ENCODE data around the gene VILL.
A peak's percentile ranks its signal among the peaks of the same experiment; 100 is the strongest.

The VILL gene

DNA sequence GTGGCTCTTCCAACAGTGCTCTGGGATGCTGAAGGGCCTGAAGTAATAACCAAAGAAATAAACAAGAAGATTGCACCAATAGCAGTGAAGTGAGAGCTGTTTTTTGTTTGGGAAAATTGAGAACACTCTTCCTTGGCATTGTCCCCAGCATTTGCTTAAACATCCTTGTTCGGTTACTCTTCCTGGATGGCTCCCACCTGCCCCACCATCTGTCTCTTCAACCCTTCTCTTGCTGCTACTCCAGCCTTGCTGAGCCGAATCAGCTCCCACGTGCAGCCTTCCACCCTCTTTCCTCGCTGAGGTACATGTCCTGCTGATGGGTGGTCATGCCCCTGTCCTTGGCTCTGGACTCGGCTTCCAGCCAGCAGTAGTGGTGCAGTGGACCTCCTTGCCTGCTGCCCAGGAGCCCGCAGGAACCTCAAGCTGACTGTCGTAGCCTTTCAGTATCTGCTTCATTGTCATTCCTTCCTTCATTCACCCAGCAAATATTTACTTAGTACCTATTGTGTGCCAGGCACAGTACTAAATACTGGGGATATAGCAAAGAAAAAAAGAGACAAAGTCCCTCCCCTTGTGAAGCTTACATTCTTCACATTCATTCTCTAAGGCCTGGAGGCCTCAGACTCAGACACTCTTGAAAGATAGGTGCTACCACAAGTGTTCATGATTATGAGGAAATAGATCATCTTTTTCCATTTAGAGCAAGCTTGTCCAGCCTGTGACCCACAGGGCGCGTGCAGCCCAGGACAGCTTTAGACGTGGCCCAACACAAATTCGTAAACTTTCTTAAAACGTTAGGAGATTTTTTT, 17.1 kb upstream of the VILL start:
- no peak for TF ChIP-seq CTCF (IDR thresholded peaks at IDR 0.05; ENCODE audit: borderline replicate concordance, control extremely low read depth, extremely low read depth, insufficient read depth, missing control alignments)
- in situ Hi-C loops (cut with MboI; ENCODE audit: low sequenced_read_pairs, unreplicated experiment) = loop anchor here (10.0 kb wide), 1 partner anchor 119 kb away; no protein-coding TSS in a partner anchor
- DNase-seq (ENCODE audit: low spot score) = no peak

GRCh38 chr3:37974121-37975083, 16.2 kb upstream of the VILL start:
- peak; percentile 82 for DNase-seq (ENCODE audit: low spot score)
- in situ Hi-C loops (cut with MboI; ENCODE audit: low sequenced_read_pairs, unreplicated experiment) = loop anchor here (10.0 kb wide), 1 partner anchor 120 kb away; no protein-coding TSS in a partner anchor
- TF ChIP-seq CTCF (IDR thresholded peaks at IDR 0.05; ENCODE audit: borderline replicate concordance, control extremely low read depth, extremely low read depth, insufficient read depth, missing control alignments) = peak; percentile 92

DNA sequence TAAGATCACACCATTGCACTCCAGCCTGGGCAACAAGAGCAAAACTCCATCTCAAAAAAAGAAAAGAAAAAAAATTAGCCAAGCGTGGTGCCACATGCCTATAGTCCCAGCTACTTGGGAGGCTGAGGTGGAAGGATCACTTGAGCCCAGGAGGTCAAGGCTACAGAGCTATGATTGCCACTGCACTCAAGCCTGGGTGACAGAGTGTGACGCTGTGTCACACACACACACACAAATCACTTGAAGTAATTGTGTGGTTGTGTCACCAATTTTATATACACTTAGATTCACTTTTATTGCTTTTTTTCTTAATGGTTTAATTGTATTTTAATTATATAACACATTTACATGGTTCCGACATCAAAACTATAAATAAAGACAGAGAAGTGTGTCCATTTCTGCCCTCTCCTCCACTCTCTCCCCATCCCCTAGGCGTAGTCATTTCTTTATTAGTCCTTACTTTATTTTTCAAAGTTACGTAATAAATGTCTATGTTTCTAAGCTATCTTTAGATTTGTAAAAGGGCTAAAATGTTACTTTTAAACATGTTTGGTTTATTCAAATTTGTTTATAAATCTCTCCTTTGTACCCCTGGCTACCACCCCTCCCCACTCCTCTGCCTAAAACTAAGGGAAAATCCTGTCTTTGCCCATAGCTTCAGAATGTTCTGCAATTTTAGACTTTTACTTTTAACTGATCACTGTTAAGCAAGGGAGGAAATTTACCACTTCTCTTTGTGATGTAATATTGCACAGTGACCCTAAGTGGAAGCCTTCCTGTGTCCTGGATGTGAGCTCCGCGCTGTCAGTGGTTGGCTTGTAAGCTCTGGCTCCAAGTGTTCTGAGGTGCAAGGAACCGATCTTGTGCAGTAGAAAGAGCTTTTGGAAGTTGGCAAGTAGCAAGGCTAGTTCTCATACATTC, 10.8 kb upstream of the VILL start:
- TF ChIP-seq CTCF (IDR thresholded peaks at IDR 0.05; ENCODE audit: borderline replicate concordance, control extremely low read depth, extremely low read depth, insufficient read depth, missing control alignments) = no peak
- in situ Hi-C loops (cut with MboI; ENCODE audit: low sequenced_read_pairs, unreplicated experiment) = loop anchor here (10.0 kb wide), 1 partner anchor 125 kb away; no protein-coding TSS in a partner anchor

DNA sequence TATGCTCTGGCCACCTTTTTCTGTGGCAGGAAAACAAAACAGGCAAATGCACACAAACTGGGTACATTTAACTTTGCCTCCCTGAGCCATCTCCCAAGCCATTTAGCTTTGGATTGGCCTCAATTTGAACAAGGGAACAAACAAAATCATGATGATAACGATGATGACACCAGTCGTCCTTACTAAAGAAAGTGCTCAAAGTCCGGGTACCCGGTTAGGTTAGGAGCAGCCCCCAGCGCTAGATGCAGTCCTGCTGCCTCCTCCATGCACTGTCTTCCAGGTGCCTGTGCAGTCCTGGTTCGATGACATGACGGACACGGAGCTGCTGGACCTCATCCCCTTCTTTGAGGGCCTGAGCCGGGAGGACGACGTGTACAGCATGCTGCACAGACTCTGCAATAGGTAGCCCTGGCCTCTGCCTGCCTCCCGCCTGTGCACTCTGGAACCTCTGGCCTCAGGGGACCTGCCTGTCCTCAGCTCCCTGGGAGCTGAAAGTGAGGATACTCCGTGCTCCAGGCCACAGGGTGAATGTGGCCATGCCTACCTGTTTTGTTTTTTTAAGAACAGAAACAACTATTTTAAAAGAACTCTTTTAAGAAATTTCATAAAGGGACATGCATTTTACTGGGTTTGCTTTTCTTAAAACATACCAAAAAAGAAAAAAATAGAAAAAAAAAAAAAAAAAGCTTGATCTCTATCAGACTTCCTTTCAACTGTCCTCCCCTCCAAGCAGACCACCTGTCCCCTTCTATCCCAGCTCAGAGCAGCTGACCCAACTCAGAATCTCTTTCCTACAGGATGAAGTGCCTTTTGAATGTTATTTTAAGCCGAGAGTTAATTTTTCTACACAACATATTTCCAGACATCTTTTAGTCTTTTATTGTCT, 9.9 kb upstream of the VILL start:
- TF ChIP-seq CTCF (IDR thresholded peaks at IDR 0.05; ENCODE audit: borderline replicate concordance, control extremely low read depth, extremely low read depth, insufficient read depth, missing control alignments) = no peak
- in situ Hi-C loops (cut with MboI; ENCODE audit: low sequenced_read_pairs, unreplicated experiment) = no loop called here
- DNase-seq (ENCODE audit: low spot score) = no peak

More for the DNA sequence above, 10.8 kb upstream of the VILL start:
- no peak for DNase-seq (ENCODE audit: low spot score)

DNA sequence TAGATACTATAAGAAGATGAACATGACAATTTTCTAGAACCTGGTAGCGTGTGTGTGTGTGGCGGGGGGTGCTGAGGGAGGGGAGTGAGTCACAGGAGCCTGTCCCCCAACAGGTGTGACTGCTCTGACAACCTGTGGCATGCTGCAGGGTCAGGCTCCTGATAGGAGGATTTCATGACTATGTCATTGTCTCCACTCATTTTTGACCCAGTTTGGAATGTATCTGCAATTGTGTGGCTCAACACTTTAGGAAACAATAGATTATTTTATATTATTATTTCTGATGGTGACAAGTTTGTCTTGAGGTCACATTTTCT, 9.3 kb upstream of the VILL start:
- TF ChIP-seq CTCF (IDR thresholded peaks at IDR 0.05; ENCODE audit: borderline replicate concordance, control extremely low read depth, extremely low read depth, insufficient read depth, missing control alignments) = no peak
- no peak for DNase-seq (ENCODE audit: low spot score)
- in situ Hi-C loops (cut with MboI; ENCODE audit: low sequenced_read_pairs, unreplicated experiment) = no loop called here

All from GM13976 (cell line).